HFF-Myc (cell line): ENCODE measurements around the gene PARVB.
"Not testable (repeated sequence)": the region's sequence is repeated elsewhere in the genome, so short reads cannot be mapped to it uniquely, and the experiment has no call there.

Source experiments
- DNase-seq: peaks from one replicate; pipeline ENCODE4 v3.0.0-alpha.2; 2011; ENCODE audit warnings: low read depth; ENCODE audit errors: extremely low read depth
- H3K4me3 ChIP-seq: replicated peaks from 2 replicates; pipeline ENCODE4 v1.5.1; 2011; ENCODE audit warnings: low read depth, mild to moderate bottlenecking, control low read depth, low read length
- TF ChIP-seq, protein P1 (sequence below): IDR thresholded peaks from 2 replicates; pipeline ENCODE4 v1.5.1; 2012; ENCODE audit warnings: mild to moderate bottlenecking, low read depth, low read length, control low read depth; ENCODE audit errors: missing control alignments

The PARVB gene

DNA sequence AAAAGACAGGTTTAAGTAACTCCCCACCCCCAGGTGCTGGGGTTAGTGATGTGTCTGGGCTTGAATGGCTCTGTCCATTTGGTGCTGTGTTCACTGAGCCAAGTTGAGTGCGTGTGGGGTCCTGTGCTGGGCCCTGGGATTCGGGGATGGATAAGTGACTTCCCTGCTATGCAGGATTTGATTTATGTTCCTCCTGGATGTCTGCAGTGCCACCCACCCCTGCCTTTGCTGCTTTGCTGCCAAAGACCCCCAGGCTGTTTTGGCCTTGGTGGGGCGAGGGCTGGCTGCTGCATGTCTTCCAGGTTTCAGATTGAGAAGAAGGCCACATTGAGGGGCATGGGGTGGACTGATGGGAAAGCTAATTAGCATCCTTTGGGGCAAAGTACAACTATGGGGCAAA lies 78.8 kb downstream of the PARVB start:
- H3K4me3 ChIP-seq, result no peak overlapping the region
- TF ChIP-seq, protein P1, sequence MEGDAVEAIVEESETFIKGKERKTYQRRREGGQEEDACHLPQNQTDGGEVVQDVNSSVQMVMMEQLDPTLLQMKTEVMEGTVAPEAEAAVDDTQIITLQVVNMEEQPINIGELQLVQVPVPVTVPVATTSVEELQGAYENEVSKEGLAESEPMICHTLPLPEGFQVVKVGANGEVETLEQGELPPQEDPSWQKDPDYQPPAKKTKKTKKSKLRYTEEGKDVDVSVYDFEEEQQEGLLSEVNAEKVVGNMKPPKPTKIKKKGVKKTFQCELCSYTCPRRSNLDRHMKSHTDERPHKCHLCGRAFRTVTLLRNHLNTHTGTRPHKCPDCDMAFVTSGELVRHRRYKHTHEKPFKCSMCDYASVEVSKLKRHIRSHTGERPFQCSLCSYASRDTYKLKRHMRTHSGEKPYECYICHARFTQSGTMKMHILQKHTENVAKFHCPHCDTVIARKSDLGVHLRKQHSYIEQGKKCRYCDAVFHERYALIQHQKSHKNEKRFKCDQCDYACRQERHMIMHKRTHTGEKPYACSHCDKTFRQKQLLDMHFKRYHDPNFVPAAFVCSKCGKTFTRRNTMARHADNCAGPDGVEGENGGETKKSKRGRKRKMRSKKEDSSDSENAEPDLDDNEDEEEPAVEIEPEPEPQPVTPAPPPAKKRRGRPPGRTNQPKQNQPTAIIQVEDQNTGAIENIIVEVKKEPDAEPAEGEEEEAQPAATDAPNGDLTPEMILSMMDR, result no peak
- no peak for DNase-seq

DNA sequence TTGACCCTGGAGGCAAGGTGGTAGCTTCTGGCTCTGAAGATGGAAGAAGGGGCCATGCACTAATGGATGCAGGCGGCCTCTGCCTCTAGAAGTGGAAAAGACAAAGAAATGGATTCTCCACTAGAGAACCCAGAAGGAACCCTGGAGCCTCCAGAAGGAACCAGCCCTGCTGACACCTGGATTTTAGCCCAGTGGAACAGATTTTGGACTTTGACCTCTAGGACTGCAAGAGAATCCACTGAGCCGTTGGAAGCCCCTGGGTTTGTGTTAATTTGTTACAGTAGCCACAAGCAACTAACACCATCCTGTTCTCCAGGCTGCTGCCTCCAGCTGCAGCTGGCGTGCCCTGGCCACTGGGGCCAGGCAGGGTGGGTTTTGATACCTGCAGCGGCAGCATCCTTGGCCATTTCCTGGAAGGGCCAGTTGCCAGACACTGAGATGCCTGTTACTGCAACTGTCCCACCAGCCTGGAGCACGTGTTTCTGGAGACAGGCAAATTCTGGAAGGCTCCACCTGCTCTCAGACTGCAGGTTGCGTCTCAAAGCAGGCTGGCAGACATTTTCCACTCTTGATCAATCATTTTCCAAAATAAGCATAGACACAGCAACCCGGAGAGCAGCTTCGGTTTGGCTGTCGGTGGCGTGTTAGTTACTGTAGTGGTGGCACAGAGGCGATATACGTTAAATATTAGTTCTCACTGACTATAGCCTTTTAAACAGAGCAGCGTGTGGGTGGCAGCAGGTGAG lies 79.8 kb downstream of the PARVB start:
- TF ChIP-seq, protein P1, result no peak
- no peak for DNase-seq
- no peak overlapping the region for H3K4me3 ChIP-seq

DNA sequence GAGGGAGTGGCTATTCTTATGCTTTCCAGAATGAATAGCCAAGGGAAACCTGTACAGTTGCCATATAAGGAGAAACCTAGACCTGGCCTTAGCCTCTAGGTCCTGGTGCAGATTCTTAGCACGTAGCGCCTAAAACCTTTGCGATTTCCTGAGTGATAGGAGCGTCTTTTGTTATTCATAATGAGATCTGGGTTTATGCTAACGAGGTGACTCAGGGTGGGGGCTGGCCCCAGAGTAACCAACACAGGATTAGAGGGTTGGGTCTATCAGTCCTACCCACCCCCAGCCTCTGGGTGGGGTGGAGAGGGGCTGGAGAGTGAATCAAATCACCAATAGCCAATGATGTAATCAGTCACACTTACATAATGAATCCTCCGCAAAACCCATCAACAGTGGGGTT lies 83.2 kb downstream of the PARVB start:
- TF ChIP-seq, protein P1, result no peak
- no peak overlapping the region for H3K4me3 ChIP-seq
- no peak for DNase-seq

DNA sequence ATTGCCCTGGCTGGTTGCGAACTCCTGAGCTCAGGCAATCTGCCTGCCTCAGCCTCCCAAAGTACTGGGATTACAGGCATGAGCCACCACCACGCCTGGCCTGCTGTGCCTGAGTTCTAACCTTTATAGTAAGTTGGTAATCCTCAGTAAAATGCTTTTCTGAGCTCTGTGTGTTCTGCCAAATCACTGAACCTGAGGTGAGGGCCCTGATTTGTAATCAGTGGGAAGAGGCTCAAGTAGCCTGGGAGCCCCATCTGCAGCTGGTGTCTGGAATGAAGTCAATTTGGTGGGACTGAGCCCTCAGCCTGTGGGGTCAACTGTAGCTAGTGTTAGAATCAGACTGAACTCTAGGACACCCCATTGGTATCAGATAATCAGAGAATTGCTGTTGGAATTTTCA lies 84.0 kb downstream of the PARVB start:
- no peak overlapping the region for H3K4me3 ChIP-seq
- no peak for DNase-seq
- TF ChIP-seq, protein P1, result no peak

DNA sequence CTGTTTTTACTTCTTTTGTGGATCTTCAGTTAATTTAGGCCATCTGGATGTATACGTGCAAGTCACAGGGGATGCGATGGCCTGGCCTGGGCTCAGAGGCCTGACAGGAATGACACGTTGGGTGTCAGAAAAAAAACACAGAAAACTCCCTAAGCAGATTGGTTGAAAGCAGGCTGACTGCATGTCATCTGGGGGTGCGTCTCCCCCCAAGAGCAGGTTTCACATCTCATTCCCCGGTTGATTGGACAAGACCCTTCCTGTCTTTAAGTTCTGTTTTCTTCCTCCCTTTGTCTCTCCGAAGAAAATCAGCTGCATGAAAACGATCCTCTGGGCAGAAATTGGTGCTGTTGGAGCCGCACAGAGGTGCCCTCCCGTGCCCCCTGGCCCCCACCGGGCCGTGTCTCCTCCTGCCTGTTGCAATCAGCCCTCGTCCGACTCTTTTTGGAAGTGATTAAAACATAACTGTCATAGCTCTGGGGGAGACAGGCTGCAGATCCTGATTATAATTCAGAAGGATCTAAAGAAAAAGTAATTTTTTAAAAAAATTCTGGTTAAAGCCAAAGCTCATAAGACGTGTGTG lies 84.8 kb downstream of the PARVB start:
- TF ChIP-seq, protein P1, result no peak
- no peak for DNase-seq
- no peak overlapping the region for H3K4me3 ChIP-seq

DNA sequence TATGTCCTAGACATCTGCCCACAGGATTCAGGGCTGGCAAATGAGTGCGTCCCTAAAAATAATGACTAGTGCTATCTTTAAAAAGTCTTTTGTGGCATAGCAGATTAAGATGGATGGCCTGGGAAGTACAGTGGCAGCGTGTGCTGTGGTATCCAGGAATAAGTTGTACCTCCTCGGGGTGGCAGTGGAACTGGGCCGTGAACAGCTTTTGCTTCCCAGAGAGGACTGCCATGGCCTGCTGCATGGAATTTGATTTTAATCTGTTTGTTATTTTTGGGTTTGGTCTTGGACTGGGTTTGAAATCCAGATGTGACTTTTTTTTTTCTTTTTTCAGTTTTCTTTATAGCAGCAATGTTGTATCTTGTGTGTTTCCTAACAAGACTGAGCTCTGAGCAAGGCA lies 85.3 kb downstream of the PARVB start:
- DNase-seq, result no peak
- TF ChIP-seq, protein P1, result no peak
- H3K4me3 ChIP-seq, result no peak overlapping the region

DNA sequence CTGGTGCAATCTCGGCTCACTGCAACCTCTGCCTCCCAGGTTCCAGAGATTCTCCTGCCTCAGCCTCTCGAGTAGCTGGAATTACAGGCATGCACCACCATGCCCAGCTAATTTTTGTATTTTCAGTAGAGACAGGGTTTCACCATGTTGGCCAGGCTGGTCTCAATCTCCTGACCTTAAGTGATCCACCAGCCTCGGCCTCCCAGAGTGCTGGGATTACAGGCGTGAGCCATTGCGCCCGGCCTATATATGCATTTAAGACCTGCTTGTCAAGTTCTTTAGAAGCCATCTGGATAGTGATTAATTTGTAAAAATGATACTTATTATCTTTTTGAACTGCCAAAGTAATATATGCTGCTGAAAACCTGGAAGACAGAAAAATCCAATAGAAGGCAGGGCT lies 86.6 kb downstream of the PARVB start:
- H3K4me3 ChIP-seq, DNase-seq: not testable (repeated sequence)
